Hippocampal formation (tissue), 2 donors: Measurements from ENCODE around the gene THSD4.
"Not testable (repeated sequence)": the region's sequence is repeated elsewhere in the genome, so short reads cannot be mapped to it uniquely, and the experiment has no call there.

ENCODE experiments used
- DNase-seq, 2 donors: peaks; one replicate each; lab custom pipeline; 2025; lab: John Stamatoyannopoulos, UW

Gene THSD4

DNA sequence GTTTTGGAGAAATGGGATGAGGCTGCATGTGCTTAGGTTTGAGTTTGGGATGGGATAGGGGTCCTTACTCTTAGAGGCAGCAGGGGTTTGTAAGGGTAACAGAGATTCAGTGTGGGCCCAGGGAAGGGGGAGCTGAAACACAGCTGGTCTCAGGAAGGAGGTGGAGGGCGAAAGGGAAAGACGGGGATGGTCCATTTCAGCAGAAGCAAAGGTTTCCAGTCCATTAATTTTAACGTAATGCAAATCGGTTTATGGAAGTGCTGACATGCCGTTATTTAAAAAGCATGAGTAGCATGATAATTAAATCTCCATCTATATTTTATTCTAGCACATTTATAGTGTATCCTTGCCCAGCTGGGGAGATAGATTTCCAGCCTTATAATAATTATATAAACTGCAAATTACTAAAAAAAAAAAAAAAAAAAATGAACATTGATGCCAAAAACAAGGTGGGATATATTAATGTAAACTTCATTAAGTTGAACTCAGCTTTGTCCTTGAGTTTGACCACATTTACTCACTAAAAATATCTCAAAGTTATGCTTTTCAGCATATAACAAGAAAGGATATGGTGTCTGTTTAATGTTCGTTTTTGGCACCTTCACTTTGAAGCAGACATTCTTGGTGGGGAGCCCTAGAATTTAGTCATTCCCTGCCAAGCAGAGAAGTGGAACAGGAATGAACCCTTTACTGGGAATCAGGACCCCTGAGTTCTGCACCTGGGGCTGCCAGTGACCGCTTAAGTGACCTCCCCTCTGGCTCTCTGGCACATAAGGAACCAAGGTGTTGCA, 234.7 kb downstream of the THSD4 start:
- DNase-seq = no peak

DNA sequence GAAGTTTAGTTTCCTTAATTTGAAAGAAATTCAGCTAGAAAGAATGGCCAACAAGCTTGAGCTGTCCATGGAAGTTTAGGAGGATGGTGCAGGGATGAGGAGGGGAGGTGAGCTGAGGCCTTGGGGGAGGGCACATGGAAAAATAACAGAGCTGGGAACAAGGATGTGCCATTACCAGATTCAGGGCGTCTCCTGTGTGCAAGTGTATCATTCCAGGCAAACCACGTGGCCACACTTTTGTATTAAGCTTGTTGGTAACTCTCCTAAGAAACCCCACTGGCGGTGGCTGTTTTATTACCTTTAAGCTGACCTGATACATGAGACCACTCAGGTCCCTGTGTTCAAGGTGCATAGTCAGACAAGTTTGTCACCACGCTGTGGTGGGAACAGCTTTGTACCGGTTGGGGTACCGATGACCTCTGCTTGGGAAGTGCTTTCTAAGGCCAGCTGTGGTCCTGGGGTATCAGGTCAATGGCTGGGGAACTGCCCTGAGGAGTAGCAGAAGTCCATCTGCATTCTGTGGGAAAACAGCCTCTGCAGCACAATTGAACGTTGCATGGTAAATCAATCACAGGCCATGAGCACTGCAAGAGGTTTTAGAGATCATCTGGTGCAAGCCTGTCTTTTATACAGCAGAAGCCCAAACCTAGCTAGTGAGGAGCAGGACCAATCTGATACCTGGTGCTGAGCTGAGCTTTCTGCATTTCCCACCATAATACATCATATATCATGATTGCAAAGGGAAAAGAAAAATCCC, 235.5 kb downstream of the THSD4 start:
- DNase-seq = no peak

DNA sequence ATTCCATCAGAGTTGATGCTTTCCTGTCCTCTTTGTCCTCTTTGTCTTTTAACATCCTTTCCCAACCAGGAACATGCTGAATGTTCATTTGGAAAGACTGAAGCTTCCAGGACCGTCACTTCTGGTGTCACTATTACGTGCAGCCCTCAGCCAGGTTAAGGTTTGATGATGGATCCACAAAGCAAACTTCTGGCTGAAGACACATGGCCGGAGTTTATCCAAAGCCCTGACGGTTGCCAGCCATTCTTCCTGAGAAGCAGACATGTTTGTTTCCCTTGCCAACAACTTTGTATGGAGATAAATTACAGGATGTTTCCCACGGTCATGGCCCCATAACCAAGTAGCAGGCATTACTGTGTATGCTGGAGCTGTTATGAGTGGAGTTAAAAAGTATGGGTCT, 236.9 kb downstream of the THSD4 start:
- DNase-seq = no peak

DNA sequence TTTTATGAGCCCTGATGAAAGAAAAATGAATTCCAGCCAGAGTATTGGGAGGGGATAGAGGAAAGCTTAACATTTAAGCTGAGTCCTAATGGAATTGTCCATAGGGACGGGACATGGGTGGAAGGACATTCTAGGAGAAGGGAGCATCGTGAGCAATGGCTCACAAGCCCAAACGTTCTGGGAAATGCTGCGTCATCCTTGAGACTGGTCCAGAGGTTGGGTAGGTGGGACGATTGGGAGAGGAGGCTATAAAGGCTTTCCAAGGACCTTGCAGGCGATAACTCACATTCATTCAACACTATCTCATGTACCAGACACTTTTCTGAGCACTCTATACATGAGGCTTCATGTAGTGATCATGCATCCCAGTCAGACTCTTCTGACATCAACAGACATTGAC, 237.5 kb downstream of the THSD4 start:
- DNase-seq = no peak

DNA sequence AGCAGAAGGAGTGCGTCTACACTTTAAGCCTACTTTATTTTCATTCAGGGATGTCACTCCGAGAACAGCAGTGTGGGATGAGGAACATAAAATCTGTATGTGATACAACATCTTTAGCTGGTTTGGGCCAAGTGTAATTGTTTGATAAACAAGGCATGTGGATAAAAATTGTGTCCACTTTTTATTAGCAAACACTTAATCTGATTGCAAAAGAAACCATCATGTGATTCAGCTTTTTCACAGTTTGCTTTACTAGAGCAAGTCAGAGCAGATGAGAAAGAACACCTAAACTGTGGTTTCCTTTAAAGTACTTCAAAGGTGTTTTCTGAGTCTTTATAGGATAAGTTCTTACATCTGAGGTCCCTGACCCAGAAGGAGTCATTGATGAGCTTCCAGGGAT, 237.9 kb downstream of the THSD4 start:
- DNase-seq = no peak

DNA sequence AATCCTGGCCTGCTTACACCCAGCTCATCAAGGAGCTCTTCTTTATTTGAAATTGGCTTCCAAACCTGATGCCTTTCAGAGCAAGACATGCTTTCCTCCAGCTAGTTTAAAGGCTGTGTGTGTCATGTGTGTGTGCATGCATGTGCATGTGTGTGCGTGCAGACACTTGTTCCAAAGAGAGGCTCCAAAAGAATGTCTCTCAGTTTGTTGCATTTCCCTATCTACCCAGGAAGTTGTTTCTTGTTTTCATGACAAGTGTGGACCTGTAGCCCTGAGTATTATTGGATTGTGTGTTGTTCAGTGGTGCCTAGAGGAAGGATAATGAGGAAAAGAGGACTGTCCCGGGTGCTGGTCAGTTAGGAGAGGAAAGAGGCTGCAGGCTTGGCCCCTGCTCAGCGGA, 240.0 kb downstream of the THSD4 start:
- DNase-seq = no peak

DNA sequence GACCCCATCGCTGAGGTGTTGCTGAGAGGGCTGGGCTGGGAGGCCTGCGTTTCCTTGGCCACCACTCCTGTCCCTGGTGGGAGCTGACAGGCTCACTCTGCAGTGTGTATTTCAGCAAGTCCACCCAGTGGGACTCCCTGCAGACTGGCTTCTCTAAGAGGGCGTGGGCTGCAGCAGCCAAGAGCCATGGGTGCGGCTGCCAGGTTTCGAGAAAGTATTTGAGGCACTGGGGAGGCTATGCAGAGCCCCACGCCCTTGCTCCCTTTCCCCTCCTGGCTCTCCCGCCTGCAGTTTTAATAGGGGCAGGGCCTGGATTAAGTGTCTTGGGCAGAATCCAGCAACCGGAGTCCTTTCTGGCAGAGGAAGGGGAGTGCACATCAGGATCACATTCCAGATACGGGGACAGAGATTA, 242.1 kb downstream of the THSD4 start:
- DNase-seq = no peak

DNA sequence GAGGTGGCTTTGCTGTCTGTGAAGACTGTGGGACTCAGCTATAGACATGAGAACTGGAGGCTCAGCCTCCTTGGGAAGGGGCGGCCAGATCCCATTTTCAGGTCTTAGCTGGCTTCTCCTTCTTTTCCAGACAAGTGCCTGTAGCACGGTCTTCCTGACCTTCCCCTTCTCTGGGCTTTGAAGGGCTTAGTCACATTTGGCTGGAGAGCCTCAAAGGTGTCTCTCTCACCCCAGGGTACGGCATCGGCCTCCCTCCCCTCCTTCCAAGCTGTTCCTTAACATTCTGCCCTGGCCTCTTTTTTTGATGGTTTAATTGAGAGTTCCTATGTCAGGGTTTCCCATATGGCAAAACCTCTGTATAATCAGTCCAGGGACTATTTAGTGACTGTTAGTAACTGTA, 242.7 kb downstream of the THSD4 start:
- DNase-seq = no peak

DNA sequence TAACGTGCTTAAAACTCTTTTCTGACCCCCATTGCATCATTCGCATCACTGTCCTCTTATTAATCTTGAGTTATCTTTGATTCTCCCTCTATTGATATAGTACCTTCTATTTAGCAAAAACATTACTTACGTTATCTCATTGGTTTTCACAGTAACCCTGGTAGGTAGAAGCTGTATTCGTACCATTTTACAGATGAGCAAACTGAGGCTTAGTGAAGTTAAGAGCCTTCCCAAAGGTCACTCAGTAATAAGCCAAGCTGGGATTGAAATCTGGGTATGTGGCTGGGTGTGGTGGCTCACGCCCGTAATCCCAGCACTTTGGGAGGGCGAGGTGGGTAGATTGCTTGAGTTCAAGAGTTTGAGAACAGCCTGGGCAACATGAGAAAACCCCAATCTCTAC, 244.0 kb downstream of the THSD4 start:
- no peak for DNase-seq

DNA sequence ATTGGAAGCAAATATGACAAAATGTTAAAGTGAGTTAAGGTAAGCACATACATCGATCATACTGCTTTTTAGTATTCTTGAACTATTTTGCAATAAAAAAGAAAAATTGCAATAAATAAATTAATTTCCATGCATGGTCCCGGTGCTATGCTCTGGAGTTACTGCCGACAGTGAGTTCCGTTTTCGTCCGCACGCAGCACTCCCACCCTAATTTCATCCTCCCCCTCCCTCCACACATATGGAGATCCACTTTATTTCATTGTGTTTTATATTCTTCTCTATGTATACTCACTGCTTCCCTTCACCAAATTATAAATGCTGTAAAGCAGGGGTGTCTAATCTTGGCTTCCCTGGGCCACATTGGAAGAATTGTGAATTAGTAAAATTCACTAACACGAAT, 247.3 kb downstream of the THSD4 start:
- no peak for DNase-seq

DNA sequence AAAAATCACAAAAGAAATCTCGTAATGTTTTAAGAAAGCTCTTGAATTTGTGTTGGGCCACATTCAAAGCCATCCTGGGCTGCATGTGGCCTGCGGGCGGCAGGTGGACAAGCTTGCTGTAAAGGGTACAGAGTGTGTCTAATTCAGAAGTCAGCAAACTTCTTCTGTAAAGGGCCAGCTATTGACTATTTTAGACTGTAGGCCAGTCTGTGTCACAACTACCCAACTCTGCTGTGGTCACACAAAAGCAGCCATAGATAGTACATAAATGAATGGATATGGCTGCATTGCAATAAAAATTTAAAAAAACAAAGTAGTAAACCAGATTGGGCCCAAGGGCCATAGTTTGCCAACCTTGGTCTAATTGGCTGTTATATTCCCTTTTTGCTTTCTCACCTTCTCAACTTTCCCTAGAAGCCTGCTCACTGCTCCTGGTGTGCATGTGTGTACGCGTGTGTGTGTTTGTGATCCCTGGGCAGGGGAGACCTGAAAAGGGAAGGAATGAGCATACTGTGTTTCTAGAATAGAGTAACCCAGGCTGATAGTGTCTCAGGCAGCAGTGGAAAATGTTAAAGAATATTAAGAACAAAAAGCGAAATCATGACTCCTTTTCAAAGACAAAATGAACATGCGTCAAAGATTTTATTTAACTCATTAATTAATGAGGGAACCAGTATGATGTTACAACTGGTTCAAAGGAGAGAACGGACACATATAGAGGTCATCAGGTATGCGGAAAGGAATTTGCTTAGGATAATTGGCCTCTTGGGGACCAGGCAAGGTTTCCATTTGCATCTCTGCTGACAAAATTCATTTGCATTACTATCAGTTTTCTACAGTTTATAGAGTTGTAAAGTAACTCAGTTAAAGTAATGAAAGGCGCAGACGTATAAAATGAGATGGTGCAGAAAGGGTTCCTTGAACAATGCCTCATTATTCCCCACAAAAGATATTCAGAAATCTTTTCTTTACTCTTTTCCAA, 248.0 kb downstream of the THSD4 start:
- DNase-seq = no peak

DNA sequence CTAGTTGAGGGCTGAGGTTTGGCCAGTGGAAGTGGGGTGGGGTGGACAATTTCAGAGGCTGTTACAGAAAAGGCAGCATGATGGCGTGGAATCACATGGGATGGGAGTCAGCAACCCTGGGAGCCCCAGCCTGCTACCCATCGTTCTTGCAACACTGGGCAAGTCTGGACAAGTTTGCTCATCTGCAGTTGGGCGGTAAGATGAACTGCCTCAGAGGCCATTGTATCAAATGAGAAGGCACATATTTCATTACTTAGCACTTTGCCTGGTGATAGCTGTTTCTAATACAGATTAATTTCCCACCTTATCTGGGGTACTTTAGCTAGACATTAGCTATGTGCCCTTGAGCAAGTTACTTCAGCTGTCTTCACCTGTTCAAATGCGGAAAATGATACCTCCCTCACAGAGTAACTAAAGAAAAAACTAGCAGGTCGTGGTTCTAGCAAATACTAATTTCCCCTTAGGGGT, 248.9 kb downstream of the THSD4 start:
- DNase-seq = no peak

DNA sequence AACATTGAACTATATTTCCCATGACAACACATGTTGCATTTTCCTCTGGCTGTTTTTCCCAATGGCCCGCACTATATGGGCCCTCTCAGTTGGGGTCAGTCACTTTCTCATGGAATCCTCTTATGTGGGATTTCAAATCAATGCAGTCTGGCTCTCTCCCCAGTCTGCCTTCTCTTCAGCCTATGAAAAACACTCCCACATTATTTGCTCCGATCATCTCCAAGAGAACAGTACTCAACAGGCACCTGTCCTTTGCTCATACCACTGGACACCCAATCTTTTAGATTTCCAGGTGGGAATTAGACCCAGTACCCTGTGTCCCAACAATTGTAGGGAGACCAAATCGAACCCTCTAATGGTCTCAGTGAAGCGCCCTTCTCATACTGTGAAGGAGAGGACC, 251.3 kb downstream of the THSD4 start:
- no peak for DNase-seq

DNA sequence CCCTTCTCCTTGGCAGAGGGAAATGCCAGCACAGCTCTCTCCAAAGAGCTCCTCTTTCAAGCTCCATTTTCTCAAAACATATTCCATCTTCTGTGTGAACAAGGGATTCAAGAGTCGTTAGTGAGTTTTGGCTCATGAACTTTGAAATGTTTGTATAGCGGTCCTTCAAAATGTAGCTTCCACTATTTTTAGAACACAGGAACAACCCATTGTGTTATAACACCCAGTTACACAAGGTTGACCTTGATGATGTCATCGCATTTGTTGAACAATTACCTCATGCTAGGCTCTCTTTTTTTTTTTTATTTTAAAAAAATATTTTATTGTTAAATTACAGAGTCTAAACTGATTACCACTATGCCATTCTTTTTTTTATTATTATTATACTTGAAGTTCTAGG, 251.7 kb downstream of the THSD4 start:
- DNase-seq = no peak

DNA sequence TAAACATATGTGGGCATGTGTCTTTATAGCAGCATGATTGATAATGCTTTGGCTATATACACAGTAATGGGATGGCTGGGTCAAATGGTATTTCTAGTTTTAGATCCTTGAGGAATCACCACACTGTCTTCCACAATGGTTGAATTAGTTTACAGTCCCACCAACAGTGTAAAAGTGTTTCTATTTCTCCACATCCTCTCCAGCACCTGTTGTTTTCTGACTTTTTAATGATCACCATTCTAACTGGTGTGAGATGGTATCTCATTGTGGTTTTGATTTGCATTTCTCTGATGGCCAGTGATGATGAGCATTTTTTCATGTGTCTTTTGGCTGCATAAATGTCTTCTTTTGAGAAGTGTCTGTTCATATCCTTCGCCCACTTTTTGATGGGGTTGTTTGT, 252.5 kb downstream of the THSD4 start:
- DNase-seq = not testable (repeated sequence)

DNA sequence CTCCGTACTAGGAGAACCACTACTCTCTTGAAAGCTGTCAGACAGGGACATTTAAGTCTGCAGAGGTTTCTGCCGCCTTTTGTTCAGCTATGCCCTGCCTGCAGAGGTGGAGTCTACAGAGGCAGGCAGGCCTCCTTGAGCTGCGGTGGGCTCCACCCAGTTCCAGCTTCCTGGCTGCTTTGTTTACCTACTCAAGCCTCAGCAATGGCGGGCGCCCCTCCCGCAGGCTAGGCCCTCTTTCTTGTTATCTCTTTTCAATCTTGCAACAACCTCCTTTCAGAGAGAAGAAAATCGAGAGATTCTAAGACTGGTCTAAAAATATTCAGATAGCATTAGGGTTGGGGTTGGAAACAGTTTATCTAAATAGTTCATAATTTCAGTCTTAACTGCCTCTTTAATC, 257.5 kb downstream of the THSD4 start:
- DNase-seq = not testable (repeated sequence)

DNA sequence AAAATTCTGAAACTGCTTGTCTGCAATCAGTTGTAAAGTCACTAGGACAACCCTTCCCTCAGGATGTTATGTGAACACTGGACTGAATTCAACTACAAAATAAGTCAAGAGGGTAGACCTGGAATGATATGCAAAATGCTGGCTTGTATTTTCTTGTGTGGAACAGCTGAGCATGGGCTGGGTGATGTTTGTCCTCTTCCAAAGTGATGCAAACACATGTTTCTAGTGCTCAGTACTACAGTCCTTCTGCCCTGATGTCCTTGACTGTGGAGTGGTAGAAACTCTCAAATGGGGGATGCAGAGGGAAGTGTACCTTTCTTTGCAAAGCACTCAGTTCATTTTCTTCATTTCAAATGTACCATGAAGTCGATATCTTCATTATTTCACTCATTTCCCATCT, 258.6 kb downstream of the THSD4 start:
- DNase-seq = no peak

DNA sequence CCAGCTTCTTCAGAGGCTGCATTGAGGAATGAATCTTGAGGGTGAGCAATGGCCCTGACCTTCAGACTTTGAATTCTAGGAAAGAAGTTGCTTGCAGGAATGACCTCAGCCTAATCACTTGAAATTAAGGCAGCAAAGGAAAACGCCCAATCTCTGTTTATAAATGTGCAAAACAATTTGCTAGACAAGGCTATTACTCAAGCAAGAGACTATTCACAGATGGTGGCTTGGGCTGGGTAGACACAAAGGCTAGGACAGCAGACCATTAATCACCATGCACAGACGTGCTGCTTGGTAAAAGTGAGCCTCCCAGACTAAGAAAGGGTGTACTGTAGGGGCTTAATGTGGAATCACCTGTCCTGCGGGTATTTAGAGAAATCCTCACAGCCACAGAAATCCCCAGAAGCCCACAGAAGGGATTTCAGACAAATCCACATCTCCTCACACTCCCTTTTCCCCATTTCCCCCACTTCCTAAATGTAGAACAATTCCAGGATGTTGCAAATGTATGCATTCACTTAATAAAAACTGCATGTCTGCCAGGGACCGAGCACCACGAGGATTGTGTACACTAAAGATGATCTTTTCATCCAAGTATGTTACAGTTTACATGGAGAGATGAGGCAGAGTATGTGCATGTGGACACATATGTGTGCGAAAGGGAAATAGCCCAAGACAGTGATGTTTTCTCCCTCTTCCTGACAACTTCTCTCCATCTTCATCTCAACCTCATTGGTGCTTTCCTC, 259.5 kb downstream of the THSD4 start:
- DNase-seq = no peak

DNA sequence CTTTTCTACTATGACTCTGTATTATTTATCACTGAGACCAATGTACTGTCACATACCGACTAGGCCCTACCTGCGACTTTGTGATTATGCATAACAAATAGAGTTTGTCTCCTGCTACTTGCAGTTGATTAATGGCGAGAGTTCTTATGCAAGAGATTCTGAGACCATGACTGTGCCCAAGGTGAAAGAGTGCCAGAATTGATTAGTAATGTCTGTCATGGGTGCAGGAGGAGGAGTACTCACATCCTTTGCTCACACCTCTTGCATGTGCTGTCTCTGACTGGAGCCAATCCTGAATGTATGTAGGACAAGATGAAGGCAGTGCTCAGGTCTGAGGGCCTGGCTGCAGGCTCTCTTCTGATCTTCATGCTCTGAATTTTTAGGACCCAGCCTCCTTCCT, 260.7 kb downstream of the THSD4 start:
- no peak for DNase-seq

DNA sequence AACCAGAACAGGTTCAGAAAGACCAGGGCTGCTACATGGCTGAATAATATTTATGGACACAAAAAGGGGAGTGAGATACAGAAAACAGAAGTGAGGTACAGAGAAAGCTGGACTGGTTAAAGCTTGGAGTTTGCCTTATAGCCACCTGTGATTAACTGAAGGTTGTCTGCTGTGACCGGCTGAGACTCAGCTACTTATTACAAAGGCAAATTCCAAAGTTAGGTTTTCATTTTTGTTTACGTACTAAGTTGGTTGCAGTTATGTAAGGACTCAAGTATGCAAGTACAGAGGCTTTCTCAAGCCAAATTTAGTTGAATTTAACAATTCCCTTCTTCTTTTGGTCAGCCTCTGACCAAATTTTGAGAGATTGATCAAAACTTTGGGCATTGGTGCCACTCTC, 264.6 kb downstream of the THSD4 start:
- DNase-seq = no peak

DNA sequence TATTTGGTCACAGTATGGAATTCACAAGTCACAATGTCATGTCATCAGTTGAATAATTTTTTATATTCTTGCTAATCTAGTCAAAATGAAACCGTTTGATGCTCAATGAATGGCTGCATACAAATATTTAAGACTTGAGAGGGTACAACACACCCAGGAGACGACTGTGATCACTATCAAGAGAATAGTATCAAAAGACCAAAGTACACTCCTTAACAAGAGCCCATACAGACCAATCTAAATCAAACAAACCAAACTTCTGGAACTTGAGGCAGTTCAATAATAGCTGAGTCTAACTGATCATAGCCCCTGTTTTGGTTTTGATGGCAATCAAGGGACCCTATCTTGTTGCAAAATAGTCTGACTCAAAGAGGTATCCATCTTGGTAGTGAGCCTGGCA, 265.1 kb downstream of the THSD4 start:
- DNase-seq = no peak

DNA sequence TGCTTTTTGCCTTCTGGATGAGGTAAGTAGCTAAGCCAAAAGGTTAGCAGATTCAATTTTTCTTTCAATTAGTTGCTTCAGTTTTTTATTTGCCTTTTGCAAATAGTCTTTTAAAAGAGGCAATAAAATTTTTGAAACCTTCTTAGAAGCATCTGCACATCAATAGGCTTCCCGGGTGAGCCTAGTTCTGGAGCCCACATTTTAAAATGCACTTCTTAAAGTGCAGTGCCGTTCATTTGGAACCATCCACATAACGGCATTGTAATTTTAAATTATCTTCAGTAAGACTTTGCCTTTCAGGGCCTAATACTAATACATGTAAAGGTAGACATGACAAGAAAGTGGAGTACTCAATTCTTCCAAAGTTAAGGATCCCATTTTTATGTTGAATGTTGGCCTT, 269.2 kb downstream of the THSD4 start:
- no peak for DNase-seq
